GM12878 (cell line): ENCODE measurements around the gene HSPA12A. TPM values are rescaled to one million over a fixed set of nuclear protein-coding genes. Genes with fewer than 3 reads are reported as not detected.

ENCODE experiments used
- ATAC-seq: fragments of 200-7000 bp; cut with Tn5 transposase; 3 replicates; pipeline ENCODE4 v1.9.1; 2020; ENCODE audit warnings: mild to moderate bottlenecking, moderate library complexity
- BruUV-seq: library from RNA; stranded (reverse); fragments of 400-500 nt; replicated peaks from 2 replicates; lab custom pipeline; 2021; lab: Mats Ljungman, UMichigan
- CTCF ChIA-PET: fragments of 300-600 bp; sonication (Branson Sonifier 250); formaldehyde crosslinking; extraction: SDS; loops from one replicate; lab custom pipeline; 2021; ENCODE audit warnings: inconsistent platforms; lab: Yijun Ruan, JAX
- POLR2A ChIA-PET: fragments of 350-600 bp; formaldehyde crosslinking; extraction: SDS; loops from one replicate; lab custom pipeline; 2021; ENCODE audit warnings: inconsistent platforms; lab: Charles Lee
- RAD21 ChIA-PET: fragments of 300-600 bp; sonication (Branson Sonifier 250); formaldehyde crosslinking; loops from one replicate; lab custom pipeline; 2023; ENCODE audit warnings: antibody characterized with exemption; ENCODE audit not compliant: unreplicated experiment; lab: Charles Lee
- SMC1A ChIA-PET: fragments of 300-600 bp; sonication (Branson Sonifier 250); formaldehyde crosslinking; loops from one replicate; lab custom pipeline; 2023; ENCODE audit not compliant: unreplicated experiment, uncharacterized antibody; lab: Charles Lee
- DNase-seq: peaks from one replicate; pipeline ENCODE4 v3.0.0-alpha.2; 2011; ENCODE audit warnings: low read depth, low spot score
- FAIRE-seq: peaks from 3 replicates; lab custom pipeline; 2011; peaks lifted over from hg19 to GRCh38; lab: Jason Lieb, UNC
- H2AFZ ChIP-seq: 2 replicates; pipeline ENCODE4 v1.6.0; 2011; ENCODE audit warnings: low read depth, low read length, control low read depth; ENCODE audit not compliant: control insufficient read depth
- H3K27ac ChIP-seq: 2 replicates; pipeline ENCODE4 v1.5.1; 2011; ENCODE audit warnings: control low read depth; ENCODE audit not compliant: control insufficient read depth, insufficient read depth
- H3K27me3 ChIP-seq, 2 experiments: replicated peaks in 1 of 2; 2 replicates each; pipeline versions ENCODE4 v1.6.0 to v1.6.1; 2011; ENCODE audit warnings: low read length in 1 of 2; ENCODE audit not compliant: control insufficient read depth in 2 of 2, insufficient read depth in 2 of 2
- H3K36me3 ChIP-seq, 2 experiments: 2 replicates each; pipeline ENCODE4 v1.5.1; 2011; ENCODE audit warnings: low read length in 1 of 2; ENCODE audit not compliant: control insufficient read depth in 2 of 2, insufficient read depth in 2 of 2
- H3K4me1 ChIP-seq: 2 replicates; pipeline ENCODE4 v1.6.1; 2011; ENCODE audit warnings: mild to moderate bottlenecking, low read length, moderate library complexity, mixed read lengths; ENCODE audit not compliant: control insufficient read depth, insufficient read depth
- H3K4me2 ChIP-seq: 2 replicates; pipeline ENCODE4 v1.6.0; 2011; ENCODE audit warnings: control low read depth; ENCODE audit not compliant: control insufficient read depth, insufficient read depth
- H3K4me3 ChIP-seq: fragments of 200-600 bp; sonication (generic); 2 replicates; pipeline ENCODE4 v1.5.1; 2016
- H3K79me2 ChIP-seq: 2 replicates; pipeline ENCODE4 v1.6.0; 2011; ENCODE audit warnings: low read length; ENCODE audit not compliant: control insufficient read depth, insufficient read depth
- H3K9ac ChIP-seq: 2 replicates; pipeline ENCODE4 v1.8.0; 2011; ENCODE audit warnings: low read length, control low read depth, mixed read lengths; ENCODE audit not compliant: control insufficient read depth, insufficient read depth
- H3K9me3 ChIP-seq: replicated peaks from 3 replicates; pipeline ENCODE4 v1.5.1; 2011; ENCODE audit warnings: mild to moderate bottlenecking, low read length; ENCODE audit not compliant: control insufficient read depth, insufficient read depth
- H4K20me1 ChIP-seq: 2 replicates; pipeline ENCODE4 v1.6.0; 2011; ENCODE audit not compliant: control insufficient read depth, insufficient read depth
- ATF7 ChIP-seq: fragments of 450-650 bp; IDR thresholded peaks from 2 replicates; pipeline ENCODE4 v1.6.1; 2016; ENCODE audit warnings: low read depth, mild to moderate bottlenecking
- BACH1 ChIP-seq: fragments of 450-650 bp; IDR thresholded peaks from 2 replicates; pipeline ENCODE4 v1.6.1; 2017; ENCODE audit warnings: mild to moderate bottlenecking, borderline replicate concordance
- CBFB ChIP-seq: IDR thresholded peaks from 2 replicates; pipeline ENCODE4 v1.6.1; 2016; ENCODE audit warnings: antibody characterized with exemption, low read depth
- MYB ChIP-seq: fragments of 150-350 bp; IDR thresholded peaks from 2 replicates; pipeline ENCODE4 v1.6.1; 2014; ENCODE audit warnings: mild to moderate bottlenecking, low read depth, low read length, borderline replicate concordance
- NFIC ChIP-seq: IDR thresholded peaks from 2 replicates; pipeline ENCODE4 v1.6.1; 2012; ENCODE audit warnings: low read depth, mild to moderate bottlenecking, inconsistent platforms, low read length, moderate library complexity
- NRF1 ChIP-seq: conservative IDR thresholded peaks from 2 replicates; pipeline ENCODE4 v1.6.1; 2011; ENCODE audit warnings: mild to moderate bottlenecking, low read depth, low read length, improper control_type of control experiment
- POU2F2 ChIP-seq: IDR thresholded peaks from 3 replicates; pipeline ENCODE4 v1.6.1; 2011; ENCODE audit warnings: low read depth, mild to moderate bottlenecking, low read length, borderline replicate concordance
- SMAD1 ChIP-seq: fragments of 450-650 bp; IDR thresholded peaks from 2 replicates; pipeline ENCODE4 v1.6.1; 2018; ENCODE audit warnings: mild to moderate bottlenecking, low read depth; ENCODE audit not compliant: partially characterized antibody
- SP1 ChIP-seq: IDR thresholded peaks from one replicate; pipeline ENCODE4 v1.6.1; 2011; ENCODE audit warnings: low read depth, low read length
- STAT1 ChIP-seq: fragments of 450-650 bp; conservative IDR thresholded peaks from 2 replicates; pipeline ENCODE4 v1.6.1; 2014; ENCODE audit warnings: antibody characterized with exemption, mild to moderate bottlenecking
- WGBS: methylation state at CpG from one replicate; pipeline ENCODE4 v1.1.6; 2016; ENCODE audit warnings: low lambda C conversion rate; ENCODE audit not compliant: insufficient replicate concordance, insufficient coverage; ENCODE audit errors: missing lambda C conversion rate; 5-methylcytosine and 5-hydroxymethylcytosine counted together
- in situ Hi-C: fragments of 300-500 bp; cut with MboI; formaldehyde crosslinking; loops from 9 replicates; pipeline ENCODE4 v1.14.3; 2018; ENCODE audit warnings: mixed read lengths
- intact Hi-C: fragments of 100-400 bp; cut with micrococcal nuclease; formaldehyde crosslinking; loops from one replicate; pipeline ENCODE4 v1.14.2; 2022; ENCODE audit not compliant: unreplicated experiment
- polyA plus RNA-seq, 11 experiments: library from polyadenylated mRNA; depleted of rRNA in 4 of 11; unstranded in 6 of 11; stranded (reverse) in 5 of 11; fragments of >200 nt; fragmentation: Nextera tagmentation in 4 of 11; fragmentation: Illumina TruSeq in 1 of 11; extraction: Ambion mirVana in 4 of 11; extraction: Trizol in 1 of 11; gene quantifications; 1 replicate in 1 of 11; 2 replicates in 10 of 11; pipeline versions ENCODE4 v1.2.1 to v1.2.3, GENCODE V29; 2011 to 2016; ENCODE audit warnings: inconsistent platforms in 2 of 11, missing spikeins in 2 of 11, low read depth in 1 of 11
- total RNA-seq, 4 experiments: library from RNA; depleted of rRNA in 3 of 4; stranded (reverse); fragments of >200 nt in 3 of 4; fragmentation: Illumina TruSeq in 1 of 4; extraction: Trizol in 1 of 4; gene quantifications; 2 replicates each; pipeline versions ENCODE4 v1.2.1 to v1.2.3, GENCODE V29; 2013 to 2021
- TF ChIP-seq, protein P1 (sequence below): IDR thresholded peaks from 2 replicates; pipeline ENCODE4 v1.6.1; 2012; ENCODE audit warnings: low read depth, low read length, improper control_type of control experiment
- TF ChIP-seq, protein P2 (sequence below): fragments of 450-650 bp; formaldehyde crosslinking; IDR thresholded peaks from 2 replicates; pipeline ENCODE4 v1.4.0; 2022; ENCODE audit warnings: mild to moderate bottlenecking, moderate library complexity
- TF ChIP-seq, protein P3 (sequence below): fragments of 150-350 bp; IDR thresholded peaks from 2 replicates; pipeline ENCODE4 v1.6.1; 2014; ENCODE audit warnings: mild to moderate bottlenecking, low read depth, low read length
- TF ChIP-seq, protein P4 (sequence below): IDR thresholded peaks from 2 replicates; pipeline ENCODE4 v1.6.1; 2012; ENCODE audit warnings: low read depth, low read length, improper control_type of control experiment
- TF ChIP-seq, protein P5 (sequence below): fragments of 450-650 bp; IDR thresholded peaks from 2 replicates; pipeline ENCODE4 v1.6.1; 2017; ENCODE audit warnings: low read depth, mild to moderate bottlenecking, moderate library complexity
- TF ChIP-seq, protein P6 (sequence below): IDR thresholded peaks from 2 replicates; pipeline ENCODE4 v1.6.1; 2011; ENCODE audit warnings: low read depth, low read length, improper control_type of control experiment, borderline replicate concordance

HSPA12A gene
- total and polyA plus RNA-seq, 10 of the 15 experiments (the other 5 are each of a cell fraction or from before 2014, with no cell fraction given): 0.90 to 20.2 (median 2.8) TPM

DNA sequence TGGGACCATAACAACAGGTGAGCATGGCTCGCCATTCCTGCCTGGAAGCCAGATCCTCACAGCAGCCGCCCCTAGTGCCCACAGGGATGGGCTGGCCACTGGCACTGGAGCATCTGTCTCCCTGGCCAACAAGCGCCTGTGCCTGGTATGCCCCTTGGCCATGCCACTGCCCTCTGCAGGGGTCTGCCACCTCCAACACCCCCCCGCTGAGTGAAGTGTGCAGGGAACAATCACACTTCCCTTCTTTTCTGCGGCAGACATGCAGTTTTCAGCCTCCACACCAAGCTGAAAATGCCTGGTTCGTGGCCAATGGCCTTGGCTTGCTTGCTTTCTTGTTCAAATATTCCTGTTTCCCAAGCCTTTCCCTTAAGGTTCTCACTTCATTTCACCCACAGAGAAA lies 50.7 kb downstream of the HSPA12A start:
- CTCF ChIA-PET: interaction anchor here (2.2 kb wide), 1 partner anchor 483 kb away, joined by 7 read pairs; no protein-coding TSS in a partner anchor
- no peak overlapping the region for H3K4me2 ChIP-seq
- no peak for ATAC-seq
- intact Hi-C loops: no loop called here
- in situ Hi-C loops: no loop called here
- H3K4me3 ChIP-seq: no peak overlapping the region
- no peak overlapping the region for H3K27ac ChIP-seq
- H3K4me1 ChIP-seq: no peaks in the 10 kb centered on the region
- H3K79me2 ChIP-seq: no peaks in the 10 kb centered on the region
- no peak overlapping the region for H2AFZ ChIP-seq
- H3K9me3 ChIP-seq: no peaks in the 10 kb centered on the region
- H3K27me3 ChIP-seq: no peaks in the 10 kb centered on the region
- POLR2A ChIA-PET: no interaction called here
- no peak overlapping the region for H3K9ac ChIP-seq
- H3K36me3 ChIP-seq: no peaks in the 10 kb centered on the region
- BruUV-seq: no TSS peak
- FAIRE-seq: no peak
- DNase-seq: no peak
- SMC1A ChIA-PET: no interaction called here
- 21% methylated on average over 6 of the region's 6 CpGs for WGBS
- RAD21 ChIA-PET: no interaction called here
- no peaks in the 10 kb centered on the region for H4K20me1 ChIP-seq
- no peak for TF ChIP-seq NRF1
- no peak for TF ChIP-seq CBFB
- TF ChIP-seq, protein P1, sequence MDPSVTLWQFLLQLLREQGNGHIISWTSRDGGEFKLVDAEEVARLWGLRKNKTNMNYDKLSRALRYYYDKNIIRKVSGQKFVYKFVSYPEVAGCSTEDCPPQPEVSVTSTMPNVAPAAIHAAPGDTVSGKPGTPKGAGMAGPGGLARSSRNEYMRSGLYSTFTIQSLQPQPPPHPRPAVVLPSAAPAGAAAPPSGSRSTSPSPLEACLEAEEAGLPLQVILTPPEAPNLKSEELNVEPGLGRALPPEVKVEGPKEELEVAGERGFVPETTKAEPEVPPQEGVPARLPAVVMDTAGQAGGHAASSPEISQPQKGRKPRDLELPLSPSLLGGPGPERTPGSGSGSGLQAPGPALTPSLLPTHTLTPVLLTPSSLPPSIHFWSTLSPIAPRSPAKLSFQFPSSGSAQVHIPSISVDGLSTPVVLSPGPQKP: no peak
- no peak for TF ChIP-seq BACH1
- TF ChIP-seq, protein P2, sequence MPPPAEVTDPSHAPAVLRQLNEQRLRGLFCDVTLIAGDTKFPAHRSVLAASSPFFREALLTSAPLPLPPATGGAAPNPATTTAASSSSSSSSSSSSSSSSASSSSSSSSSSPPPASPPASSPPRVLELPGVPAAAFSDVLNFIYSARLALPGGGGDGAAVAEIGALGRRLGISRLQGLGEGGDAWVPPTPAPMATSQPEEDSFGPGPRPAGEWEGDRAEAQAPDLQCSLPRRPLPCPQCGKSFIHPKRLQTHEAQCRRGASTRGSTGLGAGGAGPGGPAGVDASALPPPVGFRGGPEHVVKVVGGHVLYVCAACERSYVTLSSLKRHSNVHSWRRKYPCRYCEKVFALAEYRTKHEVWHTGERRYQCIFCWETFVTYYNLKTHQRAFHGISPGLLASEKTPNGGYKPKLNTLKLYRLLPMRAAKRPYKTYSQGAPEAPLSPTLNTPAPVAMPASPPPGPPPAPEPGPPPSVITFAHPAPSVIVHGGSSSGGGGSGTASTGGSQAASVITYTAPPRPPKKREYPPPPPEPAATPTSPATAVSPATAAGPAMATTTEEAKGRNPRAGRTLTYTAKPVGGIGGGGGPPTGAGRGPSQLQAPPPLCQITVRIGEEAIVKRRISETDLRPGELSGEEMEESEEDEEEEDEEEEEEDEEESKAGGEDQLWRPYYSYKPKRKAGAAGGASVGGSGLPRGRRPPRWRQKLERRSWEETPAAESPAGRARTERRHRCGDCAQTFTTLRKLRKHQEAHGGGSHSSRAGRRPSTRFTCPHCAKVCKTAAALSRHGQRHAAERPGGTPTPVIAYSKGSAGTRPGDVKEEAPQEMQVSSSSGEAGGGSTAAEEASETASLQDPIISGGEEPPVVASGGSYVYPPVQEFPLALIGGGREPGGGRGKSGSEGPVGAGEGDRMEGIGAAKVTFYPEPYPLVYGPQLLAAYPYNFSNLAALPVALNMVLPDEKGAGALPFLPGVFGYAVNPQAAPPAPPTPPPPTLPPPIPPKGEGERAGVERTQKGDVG (CRISPR knock-in tag): no peak
- TF ChIP-seq SMAD1: no peak
- TF ChIP-seq ATF7: no peak
- TF ChIP-seq, protein P3, sequence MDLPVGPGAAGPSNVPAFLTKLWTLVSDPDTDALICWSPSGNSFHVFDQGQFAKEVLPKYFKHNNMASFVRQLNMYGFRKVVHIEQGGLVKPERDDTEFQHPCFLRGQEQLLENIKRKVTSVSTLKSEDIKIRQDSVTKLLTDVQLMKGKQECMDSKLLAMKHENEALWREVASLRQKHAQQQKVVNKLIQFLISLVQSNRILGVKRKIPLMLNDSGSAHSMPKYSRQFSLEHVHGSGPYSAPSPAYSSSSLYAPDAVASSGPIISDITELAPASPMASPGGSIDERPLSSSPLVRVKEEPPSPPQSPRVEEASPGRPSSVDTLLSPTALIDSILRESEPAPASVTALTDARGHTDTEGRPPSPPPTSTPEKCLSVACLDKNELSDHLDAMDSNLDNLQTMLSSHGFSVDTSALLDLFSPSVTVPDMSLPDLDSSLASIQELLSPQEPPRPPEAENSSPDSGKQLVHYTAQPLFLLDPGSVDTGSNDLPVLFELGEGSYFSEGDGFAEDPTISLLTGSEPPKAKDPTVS: no peak
- TF ChIP-seq, protein P4, sequence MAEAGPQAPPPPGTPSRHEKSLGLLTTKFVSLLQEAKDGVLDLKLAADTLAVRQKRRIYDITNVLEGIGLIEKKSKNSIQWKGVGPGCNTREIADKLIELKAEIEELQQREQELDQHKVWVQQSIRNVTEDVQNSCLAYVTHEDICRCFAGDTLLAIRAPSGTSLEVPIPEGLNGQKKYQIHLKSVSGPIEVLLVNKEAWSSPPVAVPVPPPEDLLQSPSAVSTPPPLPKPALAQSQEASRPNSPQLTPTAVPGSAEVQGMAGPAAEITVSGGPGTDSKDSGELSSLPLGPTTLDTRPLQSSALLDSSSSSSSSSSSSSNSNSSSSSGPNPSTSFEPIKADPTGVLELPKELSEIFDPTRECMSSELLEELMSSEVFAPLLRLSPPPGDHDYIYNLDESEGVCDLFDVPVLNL: no peak
- TF ChIP-seq, protein P5, sequence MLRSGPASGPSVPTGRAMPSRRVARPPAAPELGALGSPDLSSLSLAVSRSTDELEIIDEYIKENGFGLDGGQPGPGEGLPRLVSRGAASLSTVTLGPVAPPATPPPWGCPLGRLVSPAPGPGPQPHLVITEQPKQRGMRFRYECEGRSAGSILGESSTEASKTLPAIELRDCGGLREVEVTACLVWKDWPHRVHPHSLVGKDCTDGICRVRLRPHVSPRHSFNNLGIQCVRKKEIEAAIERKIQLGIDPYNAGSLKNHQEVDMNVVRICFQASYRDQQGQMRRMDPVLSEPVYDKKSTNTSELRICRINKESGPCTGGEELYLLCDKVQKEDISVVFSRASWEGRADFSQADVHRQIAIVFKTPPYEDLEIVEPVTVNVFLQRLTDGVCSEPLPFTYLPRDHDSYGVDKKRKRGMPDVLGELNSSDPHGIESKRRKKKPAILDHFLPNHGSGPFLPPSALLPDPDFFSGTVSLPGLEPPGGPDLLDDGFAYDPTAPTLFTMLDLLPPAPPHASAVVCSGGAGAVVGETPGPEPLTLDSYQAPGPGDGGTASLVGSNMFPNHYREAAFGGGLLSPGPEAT: no peak
- no peak for TF ChIP-seq STAT1
- TF ChIP-seq, protein P6, sequence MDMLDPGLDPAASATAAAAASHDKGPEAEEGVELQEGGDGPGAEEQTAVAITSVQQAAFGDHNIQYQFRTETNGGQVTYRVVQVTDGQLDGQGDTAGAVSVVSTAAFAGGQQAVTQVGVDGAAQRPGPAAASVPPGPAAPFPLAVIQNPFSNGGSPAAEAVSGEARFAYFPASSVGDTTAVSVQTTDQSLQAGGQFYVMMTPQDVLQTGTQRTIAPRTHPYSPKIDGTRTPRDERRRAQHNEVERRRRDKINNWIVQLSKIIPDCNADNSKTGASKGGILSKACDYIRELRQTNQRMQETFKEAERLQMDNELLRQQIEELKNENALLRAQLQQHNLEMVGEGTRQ: no peak
- TF ChIP-seq MYB: no peak
- no peak for TF ChIP-seq NFIC
- no peak for TF ChIP-seq SP1
- TF ChIP-seq POU2F2: no peak
